ENCODE data around the gene CDC34. TPM values are rescaled to one million over a fixed set of nuclear protein-coding genes. Genes with fewer than 3 reads are reported as not detected.

Gene CDC34
- polyA plus RNA-seq, 2 of the 4 experiments (the other 2 are of a cell fraction): 37.4 to 62.6 TPM

DNA sequence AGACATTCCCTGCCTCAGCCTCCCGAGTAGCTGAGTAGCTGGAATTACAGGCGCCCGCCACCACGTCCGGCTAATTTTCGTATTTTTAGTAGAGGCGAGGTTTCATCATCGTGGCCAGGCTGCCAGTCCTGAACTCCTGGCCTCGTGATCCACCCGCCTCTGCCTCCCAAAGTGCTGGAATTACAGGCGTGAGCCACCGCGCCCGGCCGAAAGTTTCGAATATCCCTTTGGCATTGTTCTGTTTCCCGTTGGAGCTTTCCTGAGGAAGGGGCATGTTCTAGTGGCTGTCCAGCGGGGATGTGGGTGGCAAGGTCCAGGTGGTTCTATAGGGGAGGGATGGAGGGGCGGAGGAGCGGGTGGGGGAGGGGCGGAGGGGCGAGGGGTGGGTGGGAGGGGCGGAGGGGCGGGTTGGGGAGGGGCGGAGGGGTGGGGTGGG lies 38.7 kb downstream of the CDC34 start:
- TF ChIP-seq RARB (CRISPR knock-in tag; IDR thresholded peaks at IDR 0.05): no peak
- TF ChIP-seq, protein P1, sequence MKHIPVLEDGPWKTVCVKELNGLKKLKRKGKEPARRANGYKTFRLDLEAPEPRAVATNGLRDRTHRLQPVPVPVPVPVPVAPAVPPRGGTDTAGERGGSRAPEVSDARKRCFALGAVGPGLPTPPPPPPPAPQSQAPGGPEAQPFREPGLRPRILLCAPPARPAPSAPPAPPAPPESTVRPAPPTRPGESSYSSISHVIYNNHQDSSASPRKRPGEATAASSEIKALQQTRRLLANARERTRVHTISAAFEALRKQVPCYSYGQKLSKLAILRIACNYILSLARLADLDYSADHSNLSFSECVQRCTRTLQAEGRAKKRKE (CRISPR knock-in tag; IDR thresholded peaks at IDR 0.05; ENCODE audit: low read depth): no peak
- TF ChIP-seq, protein P2, sequence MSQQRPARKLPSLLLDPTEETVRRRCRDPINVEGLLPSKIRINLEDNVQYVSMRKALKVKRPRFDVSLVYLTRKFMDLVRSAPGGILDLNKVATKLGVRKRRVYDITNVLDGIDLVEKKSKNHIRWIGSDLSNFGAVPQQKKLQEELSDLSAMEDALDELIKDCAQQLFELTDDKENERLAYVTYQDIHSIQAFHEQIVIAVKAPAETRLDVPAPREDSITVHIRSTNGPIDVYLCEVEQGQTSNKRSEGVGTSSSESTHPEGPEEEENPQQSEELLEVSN (IDR thresholded peaks at IDR 0.05; ENCODE audit: borderline replicate concordance, low read depth): no peak
- TF ChIP-seq POLR2AphosphoS2 (conservative IDR thresholded peaks at IDR 0.05; ENCODE audit: low read length): no peak
- TF ChIP-seq, protein P3, sequence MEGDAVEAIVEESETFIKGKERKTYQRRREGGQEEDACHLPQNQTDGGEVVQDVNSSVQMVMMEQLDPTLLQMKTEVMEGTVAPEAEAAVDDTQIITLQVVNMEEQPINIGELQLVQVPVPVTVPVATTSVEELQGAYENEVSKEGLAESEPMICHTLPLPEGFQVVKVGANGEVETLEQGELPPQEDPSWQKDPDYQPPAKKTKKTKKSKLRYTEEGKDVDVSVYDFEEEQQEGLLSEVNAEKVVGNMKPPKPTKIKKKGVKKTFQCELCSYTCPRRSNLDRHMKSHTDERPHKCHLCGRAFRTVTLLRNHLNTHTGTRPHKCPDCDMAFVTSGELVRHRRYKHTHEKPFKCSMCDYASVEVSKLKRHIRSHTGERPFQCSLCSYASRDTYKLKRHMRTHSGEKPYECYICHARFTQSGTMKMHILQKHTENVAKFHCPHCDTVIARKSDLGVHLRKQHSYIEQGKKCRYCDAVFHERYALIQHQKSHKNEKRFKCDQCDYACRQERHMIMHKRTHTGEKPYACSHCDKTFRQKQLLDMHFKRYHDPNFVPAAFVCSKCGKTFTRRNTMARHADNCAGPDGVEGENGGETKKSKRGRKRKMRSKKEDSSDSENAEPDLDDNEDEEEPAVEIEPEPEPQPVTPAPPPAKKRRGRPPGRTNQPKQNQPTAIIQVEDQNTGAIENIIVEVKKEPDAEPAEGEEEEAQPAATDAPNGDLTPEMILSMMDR (IDR thresholded peaks at IDR 0.05): no peak
- no peak for TF ChIP-seq FOXS1 (CRISPR knock-in tag; IDR thresholded peaks at IDR 0.05)
- TF ChIP-seq KDM1A (IDR thresholded peaks at IDR 0.05; ENCODE audit: low read depth): no peak
- TF ChIP-seq TP53 (CRISPR knock-in tag; IDR thresholded peaks at IDR 0.05): no peak
- TF ChIP-seq RFX5 (IDR thresholded peaks at IDR 0.05): no peak
- no peak for TF ChIP-seq ZNF302 (CRISPR knock-in tag; IDR thresholded peaks at IDR 0.05)
- TF ChIP-seq NFE2L2 (conservative IDR thresholded peaks at IDR 0.05; ENCODE audit: low read length): no peak
- TF ChIP-seq KDM5A (IDR thresholded peaks at IDR 0.05): no peak
- peaks cover 11% of the 10 kb centered on the region for H3K4me1 ChIP-seq
- H3K27ac ChIP-seq: peak overlapping the region in 1 of 2 experiments; percentile 70; a peak in 2 of 6 replicates
- POLR2A ChIA-PET: no interaction called here
- WGBS (ENCODE audit: missing lambda C conversion rate): 85% methylated on average over 17 of the region's 25 CpGs
- H3K4me2 ChIP-seq: no peak overlapping the region
- ATAC-seq (no peak), FAIRE-seq (no peak), DNase-seq (ENCODE audit: low read depth in 1 of 2, low spot score in 1 of 2) (no peak)
- H3K4me3 ChIP-seq: no peak overlapping the region
- CTCF ChIA-PET: interaction anchor here (1.3 kb wide), 1 partner anchor 63 kb away, joined by 3 read pairs; no protein-coding TSS in a partner anchor
- no peaks in the 10 kb centered on the region for H3K9me3 ChIP-seq

DNA sequence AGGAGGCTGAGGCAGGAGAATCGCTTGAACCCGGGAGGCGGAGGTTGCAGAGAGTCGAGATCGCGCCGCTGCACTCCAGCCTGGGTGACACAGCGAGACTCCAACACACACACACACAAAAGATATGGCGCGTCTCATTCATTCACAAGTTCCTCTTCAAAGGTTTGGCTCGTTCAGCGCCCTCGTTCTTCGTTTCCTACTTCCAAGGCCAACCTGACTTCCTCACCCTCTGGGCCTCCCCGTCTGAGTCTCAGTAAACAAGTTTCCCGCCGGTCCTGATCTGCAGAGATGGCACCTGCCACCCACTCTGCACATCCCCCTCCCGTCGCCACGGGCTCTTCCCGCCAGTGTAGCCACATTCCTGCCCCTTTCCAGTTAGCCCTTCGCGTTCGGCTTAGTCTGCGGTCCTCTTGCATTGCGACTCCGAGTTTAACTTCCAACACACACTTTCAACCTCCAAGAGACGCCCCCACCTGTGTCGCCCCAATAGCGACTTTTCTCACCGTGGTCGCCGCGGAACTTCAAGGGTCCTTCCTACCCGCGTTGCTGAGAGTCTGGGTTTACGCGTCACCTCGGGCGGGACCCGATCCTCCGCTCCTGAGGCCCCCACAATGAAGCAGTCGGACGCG lies 39.5 kb downstream of the CDC34 start:
- TF ChIP-seq, protein P2 (IDR thresholded peaks at IDR 0.05; ENCODE audit: borderline replicate concordance, low read depth): peak; percentile 77
- TF ChIP-seq, protein P4, sequence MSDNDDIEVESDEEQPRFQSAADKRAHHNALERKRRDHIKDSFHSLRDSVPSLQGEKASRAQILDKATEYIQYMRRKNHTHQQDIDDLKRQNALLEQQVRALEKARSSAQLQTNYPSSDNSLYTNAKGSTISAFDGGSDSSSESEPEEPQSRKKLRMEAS (IDR thresholded peaks at IDR 0.05): peak; percentile 70
- TF ChIP-seq SREBF2 (IDR thresholded peaks at IDR 0.05): no peak
- Histone ChIP-seq H3K27ac (peak overlapping the region; percentile 89 to 96), H3K4me2 (peak overlapping the region; percentile 65), H3K9me3 (no peaks in the 10 kb centered on the region), H3K4me1 (peaks cover 19% of the 10 kb centered on the region), H3K4me3 (peak overlapping the region; percentile 48)
- POLR2A ChIA-PET: interaction anchor here (0.9 to 2.2 kb wide), 5 partner anchors 15 to 182 kb away, joined by 3 to 16 read pairs (median 6); partner anchors contain the start of genes CDC34, FSTL3 and RNF126
- under 1% methylated on average over 28 of the region's 45 CpGs for WGBS (ENCODE audit: missing lambda C conversion rate)
- CTCF ChIA-PET: interaction anchor here (1.1 kb wide), 1 partner anchor 39 kb away, joined by 6 read pairs; no protein-coding TSS in a partner anchor
- DNase-seq (ENCODE audit: low read depth in 1 of 2, low spot score in 1 of 2) (peak in 1 of 2 experiments; percentile 76), ATAC-seq (peak; percentile 18 to 43; a peak in 3 of 6 replicates), FAIRE-seq (no peak)

DNA sequence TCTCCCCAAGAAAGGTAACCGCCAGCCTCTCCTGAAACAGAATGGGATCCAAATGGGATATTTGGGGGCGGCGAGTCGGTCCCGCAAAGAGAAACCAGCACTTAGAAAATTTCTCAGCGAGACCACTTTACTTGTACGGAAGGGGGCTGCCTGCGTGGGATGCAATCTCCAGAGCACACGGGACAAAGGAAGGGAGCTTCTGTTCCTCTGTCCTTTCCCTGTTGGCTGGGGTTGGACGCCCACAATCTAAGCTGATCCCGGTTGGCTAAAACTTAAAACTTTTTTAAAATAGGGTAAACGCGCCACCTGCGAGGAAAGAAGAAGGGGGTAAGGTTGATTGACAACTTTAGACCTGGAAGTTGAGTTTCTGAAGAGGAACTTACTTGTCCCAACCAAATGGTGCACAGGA lies 40.0 kb downstream of the CDC34 start:
- ChIA-PET POLR2A (interaction anchor here (0.6 to 2.2 kb wide), 7 partner anchors 15 to 181 kb away, joined by 3 to 16 read pairs (median 4); partner anchors contain the start of genes CDC34, FSTL3 and RNF126), CTCF (interaction anchor here (1.1 kb wide), 1 partner anchor 39 kb away, joined by 6 read pairs; no protein-coding TSS in a partner anchor)
- H3K27ac ChIP-seq: peak overlapping the region; percentile 89 to 96
- FAIRE-seq (no peak), DNase-seq (ENCODE audit: low read depth in 1 of 2, low spot score in 1 of 2) (peak in 1 of 2 experiments; percentile 64), ATAC-seq (peak in 1 of 2 experiments; percentile 45; a peak in 3 of 6 replicates)
- peak overlapping the region; percentile 65 for H3K4me2 ChIP-seq
- peaks cover 24% of the 10 kb centered on the region for H3K4me1 ChIP-seq
- peak overlapping the region; percentile 48 for H3K4me3 ChIP-seq
- under 1% methylated on average over 9 of the region's 14 CpGs for WGBS (ENCODE audit: missing lambda C conversion rate)
- TF ChIP-seq POLR2A (IDR thresholded peaks at IDR 0.05; ENCODE audit: low read length) (no peak), EHF (CRISPR knock-in tag; IDR thresholded peaks at IDR 0.05) (no peak), SMC3 (IDR thresholded peaks at IDR 0.05) (no peak), RAD21 (conservative IDR thresholded peaks at IDR 0.05 in 1 of 2, IDR thresholded peaks at IDR 0.05 in 1 of 2) (no peak), GATA3 (IDR thresholded peaks at IDR 0.05; ENCODE audit: borderline replicate concordance) (no peak), POLR2AphosphoS2 (conservative IDR thresholded peaks at IDR 0.05; ENCODE audit: low read length) (no peak), ESRRA (IDR thresholded peaks at IDR 0.05; ENCODE audit: borderline replicate concordance, low read length) (no peak)
- TF ChIP-seq, protein P5, sequence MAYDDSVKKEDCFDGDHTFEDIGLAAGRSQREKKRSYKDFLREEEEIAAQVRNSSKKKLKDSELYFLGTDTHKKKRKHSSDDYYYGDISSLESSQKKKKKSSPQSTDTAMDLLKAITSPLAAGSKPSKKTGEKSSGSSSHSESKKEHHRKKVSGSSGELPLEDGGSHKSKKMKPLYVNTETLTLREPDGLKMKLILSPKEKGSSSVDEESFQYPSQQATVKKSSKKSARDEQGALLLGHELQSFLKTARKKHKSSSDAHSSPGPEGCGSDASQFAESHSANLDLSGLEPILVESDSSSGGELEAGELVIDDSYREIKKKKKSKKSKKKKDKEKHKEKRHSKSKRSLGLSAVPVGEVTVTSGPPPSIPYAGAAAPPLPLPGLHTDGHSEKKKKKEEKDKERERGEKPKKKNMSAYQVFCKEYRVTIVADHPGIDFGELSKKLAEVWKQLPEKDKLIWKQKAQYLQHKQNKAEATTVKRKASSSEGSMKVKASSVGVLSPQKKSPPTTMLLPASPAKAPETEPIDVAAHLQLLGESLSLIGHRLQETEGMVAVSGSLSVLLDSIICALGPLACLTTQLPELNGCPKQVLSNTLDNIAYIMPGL (CRISPR knock-in tag; IDR thresholded peaks at IDR 0.05; ENCODE audit: borderline replicate concordance): no peak
- TF ChIP-seq, protein P6, sequence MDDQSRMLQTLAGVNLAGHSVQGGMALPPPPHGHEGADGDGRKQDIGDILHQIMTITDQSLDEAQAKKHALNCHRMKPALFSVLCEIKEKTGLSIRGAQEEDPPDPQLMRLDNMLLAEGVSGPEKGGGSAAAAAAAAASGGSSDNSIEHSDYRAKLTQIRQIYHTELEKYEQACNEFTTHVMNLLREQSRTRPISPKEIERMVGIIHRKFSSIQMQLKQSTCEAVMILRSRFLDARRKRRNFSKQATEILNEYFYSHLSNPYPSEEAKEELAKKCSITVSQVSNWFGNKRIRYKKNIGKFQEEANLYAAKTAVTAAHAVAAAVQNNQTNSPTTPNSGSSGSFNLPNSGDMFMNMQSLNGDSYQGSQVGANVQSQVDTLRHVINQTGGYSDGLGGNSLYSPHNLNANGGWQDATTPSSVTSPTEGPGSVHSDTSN (IDR thresholded peaks at IDR 0.05): no peak
- no peaks in the 10 kb centered on the region for H3K9me3 ChIP-seq
